WTC11 (cell line): ENCODE results near the gene CHRNA3. TPM values are rescaled to one million over a fixed set of nuclear protein-coding genes. Genes with fewer than 3 reads are reported as not detected.

ENCODE experiments used
- ATAC-seq: fragments of 200-7000 bp; cut with Tn5 transposase; 2 replicates; pipeline ENCODE4 v1.10.0; 2021; ENCODE audit warnings: mild to moderate bottlenecking, moderate library complexity
- CTCF ChIA-PET: fragments of 300-600 bp; sonication (Branson Sonifier 250); formaldehyde crosslinking; loops from one replicate; lab custom pipeline; 2021; ENCODE audit warnings: antibody characterized with exemption; lab: Charles Lee
- POLR2A ChIA-PET: fragments of 350-600 bp; sonication (Branson Sonifier 250); formaldehyde crosslinking; loops from one replicate; lab custom pipeline; 2021; ENCODE audit warnings: antibody characterized with exemption; lab: Charles Lee
- DNase-seq: peaks from one replicate; pipeline ENCODE4 v3.0.0; 2021; ENCODE audit warnings: low spot score
- H3K27ac Mint-ChIP-seq: 2 replicates; pipeline ENCODE4 v1.8.0; 2021; ENCODE audit warnings: mixed read lengths
- H3K27me3 Mint-ChIP-seq: 2 replicates; pipeline ENCODE4 v1.8.0; 2021; ENCODE audit warnings: low read depth, mild to moderate bottlenecking, moderate library complexity, mixed read lengths
- H3K36me3 Mint-ChIP-seq: 2 replicates; pipeline ENCODE4 v1.8.0; 2021; ENCODE audit warnings: mixed read lengths
- H3K4me1 Mint-ChIP-seq: 2 replicates; pipeline ENCODE4 v1.8.0; 2022; ENCODE audit warnings: mixed read lengths
- H3K4me3 Mint-ChIP-seq: 2 replicates; pipeline ENCODE4 v1.8.0; 2021; ENCODE audit warnings: mild to moderate bottlenecking, moderate library complexity, mixed read lengths
- H3K9me3 Mint-ChIP-seq: 2 replicates; pipeline ENCODE4 v1.8.0; 2021; ENCODE audit warnings: mixed read lengths
- CBFB ChIP-seq: sonication (generic); formaldehyde crosslinking; IDR thresholded peaks from 2 replicates; pipeline ENCODE4 v1.8.1; 2022; ENCODE audit warnings: mild to moderate bottlenecking, low read depth, missing genetic modification reagents
- CREB1 ChIP-seq: sonication (generic); formaldehyde crosslinking; IDR thresholded peaks from 2 replicates; pipeline ENCODE4 v1.8.0; 2023; ENCODE audit warnings: mild to moderate bottlenecking, missing genetic modification reagents
- CREM ChIP-seq: sonication (generic); formaldehyde crosslinking; IDR thresholded peaks from 2 replicates; pipeline ENCODE4 v1.8.1; 2022; ENCODE audit warnings: mild to moderate bottlenecking, missing genetic modification reagents, moderate library complexity
- FOXJ3 ChIP-seq: sonication (generic); formaldehyde crosslinking; IDR thresholded peaks from 2 replicates; pipeline ENCODE4 v1.9.0; 2021; ENCODE audit warnings: missing genetic modification reagents, mild to moderate bottlenecking, borderline replicate concordance
- FOXK1 ChIP-seq: sonication (generic); formaldehyde crosslinking; IDR thresholded peaks from 2 replicates; pipeline ENCODE4 v1.8.0; 2022; ENCODE audit warnings: mild to moderate bottlenecking, moderate library complexity, missing genetic modification reagents
- GRHL2 ChIP-seq: fragments of 250-450 bp; sonication (Bioruptor Pico); IDR thresholded peaks from 2 replicates; pipeline ENCODE4 v1.8.0; 2022; ENCODE audit warnings: mild to moderate bottlenecking, moderate library complexity; ENCODE audit not compliant: insufficient replicate concordance, severe bottlenecking
- HMGA2 ChIP-seq: fragments of 250-450 bp; sonication (Bioruptor Pico); IDR thresholded peaks from 2 replicates; pipeline ENCODE4 v1.4.0; 2021; ENCODE audit warnings: mild to moderate bottlenecking, moderate library complexity
- NFATC4 ChIP-seq: fragments of 250-450 bp; sonication (Bioruptor Pico); IDR thresholded peaks from 2 replicates; pipeline ENCODE4 v1.9.0; 2021; ENCODE audit warnings: mild to moderate bottlenecking
- NR1H2 ChIP-seq: sonication (generic); formaldehyde crosslinking; IDR thresholded peaks from 2 replicates; pipeline ENCODE4 v1.9.0; 2021; ENCODE audit warnings: mild to moderate bottlenecking, moderate library complexity, missing genetic modification reagents
- NR2C2 ChIP-seq: sonication (generic); formaldehyde crosslinking; IDR thresholded peaks from 2 replicates; pipeline ENCODE4 v1.8.0; 2022; ENCODE audit warnings: mild to moderate bottlenecking, missing genetic modification reagents
- total RNA-seq: library from RNA; stranded (reverse); gene quantifications from 3 replicates; pipeline ENCODE4 v1.2.3, GENCODE V29; 2021
- TF ChIP-seq, protein P1 (sequence below): sonication (generic); formaldehyde crosslinking; IDR thresholded peaks from 2 replicates; pipeline ENCODE4 v1.8.1; 2022; ENCODE audit warnings: low read depth, mild to moderate bottlenecking, moderate library complexity, missing genetic modification reagents, borderline replicate concordance
- TF ChIP-seq, protein P2 (sequence below): fragments of 250-450 bp; sonication (Bioruptor Pico); conservative IDR thresholded peaks from 2 replicates; pipeline ENCODE4 v1.9.0; 2021; ENCODE audit warnings: mild to moderate bottlenecking
- TF ChIP-seq, protein P3 (sequence below): sonication (generic); formaldehyde crosslinking; IDR thresholded peaks from 2 replicates; pipeline ENCODE4 v1.8.1; 2022; ENCODE audit warnings: low read depth, missing genetic modification reagents, borderline replicate concordance
- TF ChIP-seq, protein P4 (sequence below): sonication (generic); formaldehyde crosslinking; IDR thresholded peaks from 2 replicates; pipeline ENCODE4 v1.8.0; 2023; ENCODE audit warnings: missing genetic modification reagents, mild to moderate bottlenecking, borderline replicate concordance
- TF ChIP-seq, protein P5 (sequence below): sonication (generic); formaldehyde crosslinking; IDR thresholded peaks from 2 replicates; pipeline ENCODE4 v1.8.1; 2022; ENCODE audit warnings: mild to moderate bottlenecking, moderate library complexity, missing genetic modification reagents

CHRNA3 gene
- total RNA-seq, 1 experiment from 2014 or later, result 4.4 TPM

DNA sequence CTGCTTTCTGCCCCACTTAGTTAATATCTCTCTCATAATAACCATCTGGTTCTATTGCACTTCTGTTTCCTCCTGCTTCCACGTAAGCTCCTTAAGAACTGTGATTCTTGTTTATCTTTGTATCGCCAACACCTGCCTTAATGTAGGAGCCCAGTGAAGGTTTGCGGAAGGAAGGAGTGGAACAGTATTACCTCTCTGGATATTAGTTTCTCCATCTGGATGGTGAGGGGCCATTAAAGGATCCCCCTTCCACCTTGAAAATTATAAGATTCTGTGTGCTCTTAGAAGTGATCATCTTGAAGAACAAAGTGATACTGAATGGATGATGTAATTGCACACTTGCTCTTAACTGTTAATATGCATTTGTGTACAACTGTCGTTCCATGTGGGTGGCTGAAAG, 53.3 kb downstream of the CHRNA3 start:
- H3K4me1 Mint-ChIP-seq, result peaks cover 27% of the 10 kb centered on the region
- ChIA-PET POLR2A (no interaction called here), CTCF (interaction anchor here (1.2 kb wide), 1 partner anchor 260 kb away, joined by 3 read pairs; no protein-coding TSS in a partner anchor)
- H3K36me3 Mint-ChIP-seq, result no peaks in the 10 kb centered on the region
- no peaks in the 10 kb centered on the region for H3K9me3 Mint-ChIP-seq
- no peak for ATAC-seq
- peak overlapping the region; percentile 43 for H3K4me3 Mint-ChIP-seq
- no peak for TF ChIP-seq NR1H2 (CRISPR knock-in tag)
- TF ChIP-seq, protein P1, sequence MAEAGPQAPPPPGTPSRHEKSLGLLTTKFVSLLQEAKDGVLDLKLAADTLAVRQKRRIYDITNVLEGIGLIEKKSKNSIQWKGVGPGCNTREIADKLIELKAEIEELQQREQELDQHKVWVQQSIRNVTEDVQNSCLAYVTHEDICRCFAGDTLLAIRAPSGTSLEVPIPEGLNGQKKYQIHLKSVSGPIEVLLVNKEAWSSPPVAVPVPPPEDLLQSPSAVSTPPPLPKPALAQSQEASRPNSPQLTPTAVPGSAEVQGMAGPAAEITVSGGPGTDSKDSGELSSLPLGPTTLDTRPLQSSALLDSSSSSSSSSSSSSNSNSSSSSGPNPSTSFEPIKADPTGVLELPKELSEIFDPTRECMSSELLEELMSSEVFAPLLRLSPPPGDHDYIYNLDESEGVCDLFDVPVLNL, result no peak
- no peaks in the 10 kb centered on the region; the same call in 1 of the 2 replicates for H3K27me3 Mint-ChIP-seq
- no peak overlapping the region for H3K27ac Mint-ChIP-seq
- no peak for DNase-seq

DNA sequence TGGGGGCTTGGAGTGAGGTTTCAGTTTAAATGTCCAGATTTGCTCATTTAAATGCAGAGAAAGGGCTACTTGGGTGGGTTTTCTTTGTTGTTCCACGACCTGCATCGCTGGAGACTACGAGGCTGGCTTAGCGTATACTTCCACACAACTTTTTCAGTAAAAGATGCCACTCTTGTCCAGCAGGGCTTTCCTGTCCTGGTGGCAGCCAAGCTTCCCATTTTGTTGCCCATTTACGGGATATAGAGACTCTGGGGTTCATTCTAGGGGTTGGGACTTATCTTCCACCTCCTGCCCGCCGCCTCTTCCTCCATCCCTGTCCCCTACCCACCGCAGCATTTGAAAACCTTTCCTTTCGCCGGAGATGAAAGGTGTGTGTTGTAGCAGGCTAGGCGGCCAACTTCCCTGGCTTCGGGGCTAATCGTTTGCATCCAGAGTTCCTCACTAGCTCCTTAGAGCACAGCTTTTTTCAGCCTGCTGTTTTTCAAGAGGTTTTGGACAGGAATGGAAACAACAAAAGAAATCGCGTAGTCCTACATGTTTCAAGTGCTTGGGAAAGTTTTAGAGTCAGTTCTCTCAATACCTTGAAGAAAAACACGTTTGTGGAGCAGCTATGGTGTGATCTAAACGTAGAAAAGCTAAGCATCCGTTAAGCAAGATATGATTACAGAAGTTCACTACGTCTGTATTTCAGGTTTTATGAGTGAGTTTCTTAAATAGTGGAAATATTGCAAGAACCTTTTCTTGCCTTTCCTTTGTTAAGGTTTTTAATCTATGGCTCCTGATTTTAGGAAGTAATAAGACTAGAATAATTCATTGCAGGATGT, 54.6 kb downstream of the CHRNA3 start:
- H3K9me3 Mint-ChIP-seq, result no peaks in the 10 kb centered on the region
- ChIA-PET POLR2A (interaction anchor here (0.6 to 2.9 kb wide), 12 partner anchors 9 to 323 kb away, joined by 3 to 35 read pairs (median 6); partner anchors contain the start of genes ADAMTS7, CHRNA3, HYKK and IREB2), CTCF (interaction anchor here (0.8 to 2.3 kb wide), 19 partner anchors 9 to 458 kb away, joined by 3 to 18 read pairs (median 4); partner anchors contain the start of genes ADAMTS7, CHRNA3, PSMA4 and SKIC8)
- H3K4me1 Mint-ChIP-seq, result peaks cover 27% of the 10 kb centered on the region
- no peaks in the 10 kb centered on the region; the same call in 1 of the 2 replicates for H3K27me3 Mint-ChIP-seq
- ATAC-seq (peak; percentile 2), DNase-seq (peak; percentile 41)
- peak overlapping the region; percentile 90 for H3K4me3 Mint-ChIP-seq
- TF ChIP-seq NR2C2 (no peak), NFATC4 (CRISPR knock-in tag) (no peak), FOXK1 (CRISPR knock-in tag) (no peak), CBFB (CRISPR knock-in tag) (no peak), GRHL2 (CRISPR knock-in tag) (no peak), FOXJ3 (CRISPR knock-in tag) (no peak)
- TF ChIP-seq, protein P2, sequence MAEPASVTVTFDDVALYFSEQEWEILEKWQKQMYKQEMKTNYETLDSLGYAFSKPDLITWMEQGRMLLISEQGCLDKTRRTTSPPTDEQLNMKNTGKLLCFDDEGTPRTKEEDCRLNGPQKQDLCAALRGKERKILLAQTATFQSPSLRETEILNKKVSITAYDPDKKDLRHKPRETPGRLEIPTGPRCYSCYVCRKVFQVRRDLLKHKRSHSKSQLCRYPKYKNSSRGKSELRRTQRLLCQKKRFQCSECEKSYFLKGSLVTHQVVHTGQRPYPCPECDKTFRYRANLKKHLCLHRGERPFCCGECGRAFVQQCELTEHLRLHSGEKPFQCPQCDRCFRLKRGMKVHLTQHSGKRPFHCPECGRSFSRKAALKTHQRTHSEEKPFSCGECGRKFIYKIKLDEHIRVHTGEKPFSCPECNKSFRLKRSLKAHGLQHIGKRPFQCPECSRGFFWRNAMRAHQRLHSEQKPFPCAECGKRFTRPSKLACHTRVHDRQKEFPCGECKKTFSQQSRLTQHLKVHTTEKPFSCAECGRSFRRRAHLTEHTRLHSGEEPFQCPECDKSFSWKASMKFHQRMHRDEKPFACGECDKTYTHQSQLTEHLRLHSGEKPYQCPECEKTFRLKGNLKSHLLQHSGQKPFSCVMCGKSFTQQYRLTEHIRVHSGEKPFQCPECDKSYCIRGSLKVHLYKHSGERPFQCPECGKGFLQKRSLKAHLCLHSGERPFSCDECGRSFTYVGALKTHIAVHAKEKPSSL (CRISPR knock-in tag), result no peak
- no peaks in the 10 kb centered on the region for H3K36me3 Mint-ChIP-seq
- H3K27ac Mint-ChIP-seq, result peak overlapping the region; percentile 0

DNA sequence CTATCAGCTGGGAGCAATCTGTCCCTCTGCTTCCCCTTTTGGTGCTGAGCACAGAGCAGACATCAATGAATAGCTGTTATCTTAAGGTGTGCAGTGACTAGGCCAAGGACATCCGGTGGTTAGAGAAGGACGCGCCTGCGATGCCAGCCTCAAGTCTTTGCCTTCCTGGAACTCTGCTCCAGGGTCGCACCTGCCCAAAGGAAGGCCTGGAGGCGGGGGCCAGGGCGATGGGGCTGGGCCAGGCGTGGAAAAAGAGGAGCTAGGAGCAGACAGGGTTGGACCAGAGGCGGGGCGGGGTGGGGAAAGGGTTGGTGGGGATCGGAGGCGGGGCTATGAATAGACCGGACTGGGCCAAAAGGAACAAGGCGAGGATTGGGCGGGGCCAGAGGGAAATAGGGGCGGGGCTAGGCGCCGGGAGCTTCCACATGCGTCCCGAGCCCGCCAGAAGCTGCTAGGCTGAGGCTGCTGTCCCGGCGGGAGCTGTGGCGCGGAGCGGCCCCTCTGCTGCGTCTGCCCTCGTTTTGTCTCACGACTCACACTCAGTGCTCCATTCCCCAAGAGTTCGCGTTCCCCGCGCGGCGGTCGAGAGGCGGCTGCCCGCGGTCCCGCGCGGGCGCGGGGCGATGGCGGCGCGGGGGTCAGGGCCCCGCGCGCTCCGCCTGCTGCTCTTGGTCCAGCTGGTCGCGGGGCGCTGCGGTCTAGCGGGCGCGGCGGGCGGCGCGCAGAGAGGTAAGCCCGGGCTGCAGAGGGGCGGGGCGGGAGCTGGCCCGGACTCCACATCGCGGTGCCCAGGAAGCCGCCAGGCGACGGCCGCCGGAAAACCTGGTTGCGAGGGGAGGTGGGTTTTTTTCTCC, 55.5 kb downstream of the CHRNA3 start, which contains the start of gene CHRNA5:
CHRNA5 (plus strand) TSS at position 424 of the 854 bp plus-strand sequence; CDS start at position 624, 200 bp downstream.
- DNase-seq (peak; percentile 100), ATAC-seq (peak; percentile 96)
- Mint-ChIP-seq H3K36me3 (no peaks in the 10 kb centered on the region), H3K4me3 (peak within 1 kb of the TSS; percentile 90), H3K27ac (peak within 1 kb of the TSS; percentile 80), H3K27me3 (no peaks in the 10 kb centered on the region; the same call in 1 of the 2 replicates), H3K9me3 (no peaks in the 10 kb centered on the region), H3K4me1 (peaks cover 23% of the 10 kb centered on the region)
- CTCF ChIA-PET, result interaction anchor here (0.6 to 2.3 kb wide), 24 partner anchors 10 to 457 kb away, joined by 3 to 18 read pairs (median 5); partner anchors contain the start of genes ADAMTS7, CHRNA3, CRABP1 and IREB2
- POLR2A ChIA-PET, result interaction anchor here (0.6 to 2.9 kb wide), 17 partner anchors 9 to 322 kb away, joined by 3 to 35 read pairs (median 4); partner anchors contain the start of genes ADAMTS7, CHRNA3, HYKK and IREB2
- TF ChIP-seq, protein P3, sequence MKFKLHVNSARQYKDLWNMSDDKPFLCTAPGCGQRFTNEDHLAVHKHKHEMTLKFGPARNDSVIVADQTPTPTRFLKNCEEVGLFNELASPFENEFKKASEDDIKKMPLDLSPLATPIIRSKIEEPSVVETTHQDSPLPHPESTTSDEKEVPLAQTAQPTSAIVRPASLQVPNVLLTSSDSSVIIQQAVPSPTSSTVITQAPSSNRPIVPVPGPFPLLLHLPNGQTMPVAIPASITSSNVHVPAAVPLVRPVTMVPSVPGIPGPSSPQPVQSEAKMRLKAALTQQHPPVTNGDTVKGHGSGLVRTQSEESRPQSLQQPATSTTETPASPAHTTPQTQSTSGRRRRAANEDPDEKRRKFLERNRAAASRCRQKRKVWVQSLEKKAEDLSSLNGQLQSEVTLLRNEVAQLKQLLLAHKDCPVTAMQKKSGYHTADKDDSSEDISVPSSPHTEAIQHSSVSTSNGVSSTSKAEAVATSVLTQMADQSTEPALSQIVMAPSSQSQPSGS (CRISPR knock-in tag), result no peak
- peak; percentile 75; the same call in 1 of the 2 replicates for TF ChIP-seq CREM (CRISPR knock-in tag)
- TF ChIP-seq, protein P4, sequence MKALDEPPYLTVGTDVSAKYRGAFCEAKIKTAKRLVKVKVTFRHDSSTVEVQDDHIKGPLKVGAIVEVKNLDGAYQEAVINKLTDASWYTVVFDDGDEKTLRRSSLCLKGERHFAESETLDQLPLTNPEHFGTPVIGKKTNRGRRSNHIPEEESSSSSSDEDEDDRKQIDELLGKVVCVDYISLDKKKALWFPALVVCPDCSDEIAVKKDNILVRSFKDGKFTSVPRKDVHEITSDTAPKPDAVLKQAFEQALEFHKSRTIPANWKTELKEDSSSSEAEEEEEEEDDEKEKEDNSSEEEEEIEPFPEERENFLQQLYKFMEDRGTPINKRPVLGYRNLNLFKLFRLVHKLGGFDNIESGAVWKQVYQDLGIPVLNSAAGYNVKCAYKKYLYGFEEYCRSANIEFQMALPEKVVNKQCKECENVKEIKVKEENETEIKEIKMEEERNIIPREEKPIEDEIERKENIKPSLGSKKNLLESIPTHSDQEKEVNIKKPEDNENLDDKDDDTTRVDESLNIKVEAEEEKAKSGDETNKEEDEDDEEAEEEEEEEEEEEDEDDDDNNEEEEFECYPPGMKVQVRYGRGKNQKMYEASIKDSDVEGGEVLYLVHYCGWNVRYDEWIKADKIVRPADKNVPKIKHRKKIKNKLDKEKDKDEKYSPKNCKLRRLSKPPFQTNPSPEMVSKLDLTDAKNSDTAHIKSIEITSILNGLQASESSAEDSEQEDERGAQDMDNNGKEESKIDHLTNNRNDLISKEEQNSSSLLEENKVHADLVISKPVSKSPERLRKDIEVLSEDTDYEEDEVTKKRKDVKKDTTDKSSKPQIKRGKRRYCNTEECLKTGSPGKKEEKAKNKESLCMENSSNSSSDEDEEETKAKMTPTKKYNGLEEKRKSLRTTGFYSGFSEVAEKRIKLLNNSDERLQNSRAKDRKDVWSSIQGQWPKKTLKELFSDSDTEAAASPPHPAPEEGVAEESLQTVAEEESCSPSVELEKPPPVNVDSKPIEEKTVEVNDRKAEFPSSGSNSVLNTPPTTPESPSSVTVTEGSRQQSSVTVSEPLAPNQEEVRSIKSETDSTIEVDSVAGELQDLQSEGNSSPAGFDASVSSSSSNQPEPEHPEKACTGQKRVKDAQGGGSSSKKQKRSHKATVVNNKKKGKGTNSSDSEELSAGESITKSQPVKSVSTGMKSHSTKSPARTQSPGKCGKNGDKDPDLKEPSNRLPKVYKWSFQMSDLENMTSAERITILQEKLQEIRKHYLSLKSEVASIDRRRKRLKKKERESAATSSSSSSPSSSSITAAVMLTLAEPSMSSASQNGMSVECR, result peak; percentile 70; the same call in 1 of the 2 replicates
- TF ChIP-seq, protein P1, result no peak
- no peak for TF ChIP-seq CREB1 (CRISPR knock-in tag)
- peak; percentile 47; the same call in 1 of the 2 replicates for TF ChIP-seq NFATC4 (CRISPR knock-in tag)
- TF ChIP-seq, protein P5, sequence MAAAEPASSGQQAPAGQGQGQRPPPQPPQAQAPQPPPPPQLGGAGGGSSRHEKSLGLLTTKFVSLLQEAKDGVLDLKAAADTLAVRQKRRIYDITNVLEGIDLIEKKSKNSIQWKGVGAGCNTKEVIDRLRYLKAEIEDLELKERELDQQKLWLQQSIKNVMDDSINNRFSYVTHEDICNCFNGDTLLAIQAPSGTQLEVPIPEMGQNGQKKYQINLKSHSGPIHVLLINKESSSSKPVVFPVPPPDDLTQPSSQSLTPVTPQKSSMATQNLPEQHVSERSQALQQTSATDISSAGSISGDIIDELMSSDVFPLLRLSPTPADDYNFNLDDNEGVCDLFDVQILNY (CRISPR knock-in tag), result peak; percentile 47; the same call in 1 of the 2 replicates
- no peak for TF ChIP-seq HMGA2
